GM19025 (cell line): ENCODE data around the gene AZIN2.
A peak's percentile ranks its signal among the peaks of the same experiment; 100 is the strongest.
"Not testable (repeated sequence)": the region's sequence is repeated elsewhere in the genome, so short reads cannot be mapped to it uniquely, and the experiment has no call there.

Experiments
- ATAC-seq: cut with Tn5 transposase; IDR thresholded peaks from one replicate; pipeline ENCODE4 v1.9.1; 2021; ENCODE audit warnings: mild to moderate bottlenecking, low read depth, moderate library complexity; ENCODE audit not compliant: unreplicated experiment

Gene AZIN2

DNA sequence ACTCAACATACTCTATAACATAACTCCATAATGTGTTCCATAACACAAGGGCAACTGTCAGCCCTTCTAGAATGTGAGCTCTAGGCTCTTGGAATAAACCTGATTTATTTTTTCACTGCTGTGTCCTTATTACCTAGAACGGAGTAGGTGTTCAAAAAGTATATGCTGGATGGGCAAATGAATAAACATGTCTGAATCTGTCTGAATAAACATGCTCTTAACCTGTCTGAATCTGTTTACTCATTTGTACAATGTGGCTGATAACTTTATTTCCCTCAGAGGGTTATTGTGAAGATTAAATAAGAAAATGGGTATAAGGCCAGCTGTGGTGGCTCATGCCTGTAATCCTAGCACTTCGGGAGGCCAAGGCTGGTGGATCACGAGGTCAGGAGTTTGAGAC lies 42.3 kb downstream of the AZIN2 start:
- ATAC-seq = no peak

DNA sequence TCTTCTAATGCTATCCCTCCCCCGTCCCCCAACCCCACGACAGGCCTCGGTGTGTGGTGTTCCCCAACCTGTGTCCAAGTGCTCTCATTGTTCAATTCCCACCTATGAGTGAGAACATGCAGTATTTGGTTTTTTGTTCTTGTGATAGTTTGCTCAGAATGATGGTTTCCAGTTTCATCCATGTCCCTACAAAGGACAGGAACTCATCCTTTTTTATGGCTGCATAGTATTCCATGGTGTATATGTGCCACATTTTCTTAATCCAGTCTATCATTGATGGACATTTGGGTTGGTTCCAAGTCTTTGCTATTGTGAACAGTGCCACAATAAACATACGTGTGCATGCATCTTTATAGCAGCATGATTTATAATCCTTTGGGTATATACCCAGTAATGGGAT lies 43.7 kb downstream of the AZIN2 start:
- ATAC-seq = not testable (repeated sequence)

DNA sequence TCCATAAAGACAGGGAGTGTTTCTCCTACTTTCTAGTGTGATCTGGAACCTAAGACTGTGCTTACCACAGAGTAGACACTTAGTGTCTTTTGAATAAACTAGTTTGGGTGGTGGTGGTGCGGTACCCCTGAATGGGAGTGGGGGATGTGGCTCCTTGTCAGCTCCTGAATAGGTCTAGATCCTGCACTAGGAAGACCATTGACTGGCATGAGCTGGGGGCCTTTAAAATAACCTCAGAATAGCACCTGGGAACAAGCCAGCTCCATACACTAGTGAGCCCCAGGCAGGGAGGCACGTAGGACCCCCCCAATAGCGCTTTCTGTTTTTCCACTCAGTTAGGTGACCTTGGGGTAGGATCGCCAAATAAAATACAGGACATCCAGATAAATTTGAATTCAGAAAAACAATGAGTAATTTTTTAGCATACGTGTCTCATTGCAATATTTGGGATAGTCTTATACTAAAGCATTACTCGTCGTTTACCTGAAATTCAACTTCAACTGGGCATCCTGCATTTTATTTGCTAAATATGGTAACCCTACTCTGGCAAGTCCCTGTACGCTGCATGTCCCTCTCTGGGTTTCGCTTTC lies 45.6 kb downstream of the AZIN2 start:
- no peak for ATAC-seq

DNA sequence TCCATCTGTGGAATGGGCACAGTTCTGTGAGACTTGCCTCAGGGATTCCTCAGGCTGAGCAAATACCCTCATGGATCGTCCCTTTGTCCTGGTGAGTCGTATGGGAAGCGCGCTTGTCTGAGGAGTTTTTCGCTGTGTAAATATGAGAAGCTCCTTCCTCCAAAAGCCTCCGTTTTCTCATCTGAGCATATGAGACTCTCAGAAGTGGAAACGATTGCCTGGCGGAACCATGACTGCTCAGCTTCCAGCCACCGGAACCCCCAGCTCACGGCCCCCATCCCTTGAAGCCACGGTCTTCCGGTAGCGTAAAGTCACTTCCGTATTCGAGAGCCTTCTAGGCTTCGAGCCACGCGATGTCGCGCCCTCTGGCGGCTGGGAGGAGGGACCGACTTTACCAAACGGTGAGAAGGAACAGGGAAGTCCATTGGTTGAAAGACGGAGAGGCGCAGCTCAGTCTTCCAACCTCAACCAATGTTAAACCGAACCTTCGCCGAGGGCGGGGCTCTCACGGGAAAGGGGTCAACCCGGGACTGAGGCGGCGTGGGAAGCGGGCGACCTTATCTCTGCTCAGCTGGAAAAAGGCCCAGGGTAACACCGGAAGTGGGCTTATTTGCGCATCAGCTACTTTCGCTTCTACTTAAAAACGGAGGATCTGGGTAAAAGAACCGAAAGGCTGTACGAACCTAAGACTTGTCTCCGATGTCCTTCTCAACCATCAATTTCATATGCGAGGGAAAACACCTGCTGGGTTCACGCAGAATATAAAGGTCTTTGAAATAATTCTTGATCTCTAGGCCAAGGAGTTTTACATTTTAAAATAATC lies 46.3 kb downstream of the AZIN2 start:
- peak; percentile 93 for ATAC-seq

GRCh38 chr1:33128781-33129180 lies 47.8 kb downstream of the AZIN2 start:
- ATAC-seq = no peak

DNA sequence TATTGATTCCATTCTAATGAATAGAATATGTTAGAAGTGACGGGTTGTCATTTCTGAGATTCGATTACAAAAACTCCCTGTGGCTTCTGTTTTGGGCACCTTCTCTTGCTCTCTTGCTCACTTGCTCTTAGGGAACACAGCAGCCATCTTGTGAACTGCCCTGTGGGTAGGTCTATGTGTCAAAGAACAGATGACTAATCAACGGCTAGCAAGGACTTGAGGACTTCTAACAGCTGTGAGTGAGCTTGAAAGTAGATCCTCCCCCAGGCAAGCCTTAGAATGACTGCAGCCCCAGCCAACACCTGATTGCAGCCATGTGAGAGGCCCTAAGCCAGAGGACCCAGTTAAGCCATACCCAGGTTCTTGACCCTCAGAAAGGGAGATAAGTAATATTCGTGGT lies 49.3 kb downstream of the AZIN2 start:
- no peak for ATAC-seq

- ATAC-seq = no peak
Measured at GRCh38 chr1:33131191-33131590, 50.2 kb downstream of the AZIN2 start.

DNA sequence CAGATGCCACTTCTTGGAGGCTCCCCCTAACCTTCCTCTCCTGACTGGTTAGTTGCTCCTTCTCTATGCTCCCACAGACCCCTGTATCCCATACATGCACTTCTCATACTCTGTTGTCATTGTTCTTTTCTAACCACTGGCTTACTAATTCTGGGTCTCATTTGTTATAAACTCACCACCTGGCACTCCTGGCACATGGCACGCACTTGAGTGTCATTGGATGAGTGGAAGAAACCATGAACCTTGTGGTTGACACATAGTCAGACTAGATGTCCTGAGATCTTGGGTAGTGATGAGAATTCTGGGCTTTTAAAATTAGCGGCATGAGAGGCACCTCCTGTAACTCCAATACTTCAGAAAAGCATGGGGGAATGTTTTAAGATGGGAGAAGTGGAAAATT lies 51.6 kb downstream of the AZIN2 start:
- no peak for ATAC-seq

DNA sequence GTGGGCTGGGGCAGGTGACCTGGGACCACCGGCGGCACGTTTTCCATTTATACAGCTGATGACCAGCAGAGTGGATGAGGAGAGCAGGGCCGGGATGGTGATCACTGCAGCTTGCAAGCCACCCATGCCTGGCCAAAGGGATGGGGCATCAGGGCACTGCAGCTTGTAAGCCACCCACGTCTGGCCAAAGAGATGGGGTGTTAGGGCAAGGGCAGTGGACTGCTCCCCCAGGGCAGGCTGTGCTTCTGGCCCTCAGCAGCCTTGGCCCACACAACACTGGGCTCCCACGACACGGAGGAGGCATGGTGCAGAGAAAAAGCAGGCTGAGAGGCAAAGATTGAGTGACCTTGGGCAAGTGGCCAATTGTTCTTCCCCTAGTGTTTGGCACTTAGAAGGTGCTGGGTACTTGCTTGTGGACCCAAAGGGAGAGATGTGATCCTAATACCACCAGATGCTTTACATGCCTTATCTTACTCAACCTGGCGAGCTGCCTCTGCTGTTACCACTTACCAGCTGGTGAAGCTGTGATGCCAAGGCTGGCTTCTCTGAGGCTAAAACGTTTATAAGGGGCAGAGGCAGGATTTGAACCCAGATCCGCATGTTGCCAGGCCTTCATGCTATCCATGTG lies 52.6 kb downstream of the AZIN2 start:
- ATAC-seq = no peak

GRCh38 chr1:33136041-33136440 lies 55.1 kb downstream of the AZIN2 start:
- ATAC-seq = not testable (repeated sequence)

DNA sequence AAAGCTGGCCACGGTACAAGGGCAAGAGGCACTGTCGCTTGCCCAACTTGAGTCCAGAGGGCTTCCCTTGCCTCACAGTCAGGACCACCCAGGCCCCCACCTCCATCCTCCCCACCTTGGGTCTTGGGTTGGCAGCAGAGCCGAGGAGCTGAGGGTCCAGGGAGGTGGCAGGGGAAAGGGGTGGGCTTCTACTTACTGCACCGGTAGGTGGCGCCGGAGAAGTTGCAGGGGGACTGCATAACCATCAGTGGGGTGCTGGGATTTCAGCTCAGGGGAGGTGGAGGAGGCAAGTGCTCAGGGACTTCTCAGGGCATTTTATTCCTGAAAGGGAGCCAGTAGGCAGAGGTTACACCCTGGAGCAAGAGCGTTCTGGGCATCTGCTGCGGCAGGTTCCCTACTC lies 56.8 kb downstream of the AZIN2 start:
- no peak for ATAC-seq

DNA sequence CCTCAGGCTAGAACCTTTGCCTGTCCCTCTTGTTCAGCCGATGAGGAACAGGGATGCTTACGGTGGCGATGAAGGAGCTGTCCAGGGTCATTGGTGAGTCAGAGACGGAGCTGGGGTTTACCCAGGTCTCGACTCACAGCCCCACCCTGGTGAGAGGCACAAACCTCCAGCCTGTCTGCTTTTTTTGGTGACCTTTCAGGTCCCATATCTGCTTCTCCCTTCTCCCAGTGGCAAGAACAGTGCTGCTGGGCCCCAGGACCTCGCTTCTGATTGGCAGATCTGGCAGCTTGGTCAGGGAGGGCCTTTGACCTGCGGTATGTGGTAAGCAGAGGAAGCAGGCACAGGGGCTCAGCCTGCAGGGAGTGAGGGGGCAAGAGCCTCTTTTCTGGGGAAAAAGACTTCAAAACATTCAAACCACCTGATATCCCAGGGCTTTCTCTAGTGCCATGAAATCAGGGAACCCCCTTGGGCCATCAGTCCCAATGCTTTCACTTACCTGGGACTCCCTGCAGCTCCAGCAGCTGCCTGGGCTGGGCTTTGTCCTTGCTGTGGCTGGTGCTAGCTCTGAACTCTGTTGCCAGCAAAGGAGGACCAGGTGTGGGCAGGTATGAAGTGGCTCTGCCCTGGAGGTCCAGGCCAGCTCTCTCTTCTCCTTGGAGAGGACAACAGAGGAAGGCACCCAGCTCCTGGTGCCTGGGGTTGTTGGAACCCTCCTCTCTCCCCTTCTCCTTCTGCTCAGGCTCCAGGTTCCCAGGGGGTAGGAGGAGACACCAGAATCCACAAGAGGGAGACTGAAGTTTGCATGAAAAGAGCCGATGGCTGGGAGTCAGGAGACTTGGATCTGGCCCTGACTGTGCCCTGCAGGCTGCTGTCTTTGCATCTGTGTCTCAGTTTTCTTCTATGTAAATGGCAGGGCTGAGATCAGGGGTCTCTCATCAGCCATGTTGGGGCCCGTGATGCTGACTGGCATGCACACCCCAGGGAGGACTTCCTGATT lies 59.5 kb downstream of the AZIN2 start:
- no peak for ATAC-seq

- no peak for ATAC-seq
Measured at GRCh38 chr1:33141216-33141615, 60.3 kb downstream of the AZIN2 start.

GRCh38 chr1:33141781-33142180 lies 60.8 kb downstream of the AZIN2 start:
- no peak for ATAC-seq

GRCh38 chr1:33142483-33143064 lies 61.6 kb downstream of the AZIN2 start:
- no peak for ATAC-seq

DNA sequence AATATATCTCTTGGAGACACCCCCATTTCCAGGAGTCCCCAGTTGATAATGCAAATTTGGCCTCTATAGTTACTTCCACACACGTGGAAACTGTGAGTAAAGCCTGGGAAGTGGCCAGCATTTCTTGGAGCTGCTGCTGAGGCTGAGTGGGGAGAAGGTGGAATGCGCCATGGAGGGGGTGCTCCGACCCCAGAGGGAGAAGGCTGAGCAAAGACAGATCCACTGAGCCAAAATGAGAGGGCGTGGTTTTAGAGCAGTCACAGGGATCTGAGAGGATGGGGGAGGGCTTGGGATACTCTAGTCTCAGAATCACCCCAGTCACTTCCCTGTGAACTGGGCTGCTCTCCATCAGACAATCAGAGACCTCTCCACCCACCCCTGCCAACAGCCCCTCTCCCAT lies 62.2 kb downstream of the AZIN2 start:
- ATAC-seq = no peak

- ATAC-seq = no peak
Measured at GRCh38 chr1:33143698-33144097, 62.7 kb downstream of the AZIN2 start.

GRCh38 chr1:33146003-33146402 lies 65.0 kb downstream of the AZIN2 start:
- ATAC-seq = no peak

DNA sequence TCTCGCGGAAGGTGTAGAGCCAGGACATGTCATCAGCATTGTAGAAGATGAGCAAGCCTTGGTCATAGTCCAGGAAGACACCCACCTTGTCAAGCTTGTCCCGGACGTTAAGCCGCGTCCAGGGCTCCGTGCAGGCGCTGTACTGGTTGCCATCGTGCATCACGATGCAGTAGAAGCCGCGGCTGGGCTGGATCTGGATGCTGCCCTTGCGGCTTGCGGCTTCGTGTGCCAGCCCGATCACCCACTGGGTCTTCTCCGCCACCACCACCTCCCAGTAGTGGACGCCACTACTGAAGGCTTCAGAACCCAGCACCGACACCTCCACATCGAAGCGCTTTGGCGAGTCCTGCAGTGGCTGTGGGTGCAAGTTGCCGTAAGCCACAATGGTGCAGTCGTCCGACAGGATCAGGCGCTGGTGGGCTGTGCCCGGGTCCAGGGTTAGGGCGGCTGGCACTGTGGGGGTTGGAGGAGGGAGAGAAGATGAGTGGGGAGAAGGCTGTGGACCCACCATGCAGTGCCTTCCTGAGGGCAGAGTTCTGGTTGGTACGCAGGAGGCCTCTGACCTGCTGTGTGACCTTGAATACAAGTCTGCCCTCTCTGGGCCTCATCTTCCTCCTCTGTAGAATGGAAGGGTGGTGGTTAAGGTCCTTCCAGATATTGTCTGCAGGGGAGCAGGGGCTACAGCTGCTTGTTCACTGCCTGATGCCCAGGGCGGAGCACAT lies 66.5 kb downstream of the AZIN2 start:
- no peak for ATAC-seq

DNA sequence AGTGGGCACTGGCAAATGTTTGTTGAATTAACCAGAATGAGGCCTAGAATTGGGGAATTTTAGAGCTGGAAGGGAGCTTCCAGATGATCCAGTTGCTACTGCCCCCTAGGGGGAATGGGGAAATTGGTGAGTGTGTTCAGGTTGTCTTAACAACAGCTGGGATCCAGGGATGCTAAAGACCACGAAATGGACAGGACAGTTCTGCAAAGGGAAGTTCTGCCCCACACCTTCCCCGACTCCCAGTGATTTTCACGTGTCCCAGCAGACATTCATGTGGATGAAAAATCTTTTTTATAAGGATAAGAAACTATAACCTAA lies 67.0 kb downstream of the AZIN2 start:
- ATAC-seq = no peak
